ENCODE results near the gene PITPNC1.
A peak's percentile ranks its signal among the peaks of the same experiment; 100 is the strongest.

GRCh38 chr17:67366193-67367157 lies 10.6 kb upstream of the PITPNC1 start, which contains the start of gene PSMD12:
- no peak for TF ChIP-seq MLX (CRISPR knock-in tag; IDR thresholded peaks at IDR 0.05)
- peak; percentile 64; the same call in 1 of the 2 replicates for TF ChIP-seq MEIS1 (CRISPR knock-in tag; IDR thresholded peaks at IDR 0.05; ENCODE audit: borderline replicate concordance)
- 0 out of 2 replicates have a peak, but pooled peaks have one; percentile 72 for TF ChIP-seq ZNF543 (CRISPR knock-in tag; IDR thresholded peaks at IDR 0.05)
- peak; percentile 99 for TF ChIP-seq KAT7 (CRISPR knock-in tag; IDR thresholded peaks at IDR 0.05; ENCODE audit: borderline replicate concordance)
- peak; percentile 33; the same call in 1 of the 2 replicates for TF ChIP-seq CTCF (CRISPR knock-in tag; IDR thresholded peaks at IDR 0.05)
- TF ChIP-seq FOXA1 (IDR thresholded peaks at IDR 0.05), result no peak
- TF ChIP-seq FOXA1 (CRISPR knock-in tag; IDR thresholded peaks at IDR 0.05), result peak; percentile 53; the same call in 1 of the 2 replicates
